ENCODE data around the gene BTBD6.

Gene BTBD6

DNA sequence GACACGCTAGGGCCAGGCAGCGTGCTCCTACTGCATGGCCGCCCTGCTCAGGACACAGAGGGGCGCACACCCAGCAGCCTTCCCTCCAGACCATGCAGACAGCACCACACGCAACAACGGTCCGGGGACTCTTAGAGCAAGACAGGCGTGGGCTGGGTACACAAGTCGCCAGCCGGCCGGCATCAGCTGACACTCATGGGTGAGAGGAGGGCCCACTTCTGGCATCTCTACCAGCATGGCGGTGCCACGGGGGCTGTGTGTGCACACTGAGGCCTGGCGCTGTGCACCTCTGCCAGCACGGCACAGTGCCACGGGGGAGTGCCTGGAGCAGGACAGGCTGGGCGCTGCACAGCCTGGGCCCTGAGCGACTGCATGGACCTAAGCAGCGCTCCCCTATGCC, 6.7 kb upstream of the BTBD6 start:
- DNase-seq = no peak

DNA sequence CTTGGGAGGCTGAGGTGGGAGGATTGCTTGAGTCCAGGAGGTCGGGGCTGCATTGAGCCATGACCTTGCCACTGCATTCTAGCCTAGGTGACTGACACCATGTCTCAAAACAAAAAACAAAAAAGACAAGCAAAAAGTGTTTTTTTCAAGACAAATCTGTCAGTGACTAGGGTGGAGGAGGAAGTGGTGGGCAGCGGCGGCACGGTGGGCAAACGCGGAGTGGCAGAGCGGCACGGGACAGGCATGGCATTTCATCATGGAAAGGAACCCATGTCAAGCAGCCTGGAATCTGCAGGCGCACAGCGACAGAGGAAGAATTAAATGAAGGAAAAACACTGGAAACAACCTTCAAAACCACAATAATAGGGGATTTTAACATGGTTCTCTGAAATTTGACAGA, 4.0 kb upstream of the BTBD6 start:
- no peak for DNase-seq

DNA sequence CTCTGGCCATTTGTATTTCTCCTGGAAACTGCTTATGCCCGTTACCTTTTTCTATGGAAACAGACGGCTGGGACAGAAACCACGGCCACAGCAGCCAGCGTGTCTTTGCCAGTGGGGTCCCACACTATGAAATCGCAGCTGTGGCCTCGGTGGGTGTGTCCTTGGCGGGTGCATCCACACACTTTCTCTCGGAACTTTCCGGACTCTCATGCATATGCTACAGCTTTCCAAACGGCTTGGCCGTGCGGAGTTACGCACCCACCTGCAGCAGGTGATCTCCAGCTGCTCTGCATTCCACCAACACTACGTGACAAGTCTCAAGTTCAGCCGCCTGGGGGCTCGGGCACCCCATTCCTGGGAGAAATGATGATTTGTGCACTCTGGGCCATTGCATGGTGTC, 1.3 kb upstream of the BTBD6 start:
- DNase-seq = no peak

DNA sequence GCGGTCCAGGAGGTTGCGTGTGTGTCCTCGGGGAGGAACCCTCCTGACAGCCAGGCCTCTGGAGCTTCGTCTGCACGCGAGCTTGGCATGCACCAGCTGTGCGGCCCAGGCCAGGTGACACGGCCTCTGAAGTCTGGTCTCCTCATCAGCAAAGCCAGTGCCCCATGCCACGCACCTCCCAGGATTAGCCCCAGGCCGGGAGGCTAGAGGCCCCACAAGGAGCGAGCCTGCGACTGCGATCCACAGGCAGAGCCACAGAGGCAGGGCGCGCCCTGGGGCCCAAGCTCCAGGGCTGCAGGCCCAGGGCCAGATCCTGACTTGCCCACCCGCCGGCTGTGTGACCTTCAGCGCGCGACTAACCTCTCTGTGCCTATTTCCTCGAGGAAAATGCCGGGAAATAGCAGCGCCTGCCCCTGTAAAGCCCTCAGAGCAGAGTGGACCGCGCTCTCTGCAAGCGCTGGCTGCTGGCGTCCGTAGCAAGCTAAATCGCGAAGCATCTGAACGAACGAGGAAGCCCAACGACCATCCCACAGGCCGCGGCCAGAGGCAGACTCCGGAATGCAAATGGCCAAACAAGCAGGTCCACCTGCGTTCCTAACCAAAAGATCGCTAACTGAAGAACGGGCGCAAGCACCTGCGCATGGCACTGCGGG, 492 bp upstream of the BTBD6 start:
- no peak for DNase-seq

DNA sequence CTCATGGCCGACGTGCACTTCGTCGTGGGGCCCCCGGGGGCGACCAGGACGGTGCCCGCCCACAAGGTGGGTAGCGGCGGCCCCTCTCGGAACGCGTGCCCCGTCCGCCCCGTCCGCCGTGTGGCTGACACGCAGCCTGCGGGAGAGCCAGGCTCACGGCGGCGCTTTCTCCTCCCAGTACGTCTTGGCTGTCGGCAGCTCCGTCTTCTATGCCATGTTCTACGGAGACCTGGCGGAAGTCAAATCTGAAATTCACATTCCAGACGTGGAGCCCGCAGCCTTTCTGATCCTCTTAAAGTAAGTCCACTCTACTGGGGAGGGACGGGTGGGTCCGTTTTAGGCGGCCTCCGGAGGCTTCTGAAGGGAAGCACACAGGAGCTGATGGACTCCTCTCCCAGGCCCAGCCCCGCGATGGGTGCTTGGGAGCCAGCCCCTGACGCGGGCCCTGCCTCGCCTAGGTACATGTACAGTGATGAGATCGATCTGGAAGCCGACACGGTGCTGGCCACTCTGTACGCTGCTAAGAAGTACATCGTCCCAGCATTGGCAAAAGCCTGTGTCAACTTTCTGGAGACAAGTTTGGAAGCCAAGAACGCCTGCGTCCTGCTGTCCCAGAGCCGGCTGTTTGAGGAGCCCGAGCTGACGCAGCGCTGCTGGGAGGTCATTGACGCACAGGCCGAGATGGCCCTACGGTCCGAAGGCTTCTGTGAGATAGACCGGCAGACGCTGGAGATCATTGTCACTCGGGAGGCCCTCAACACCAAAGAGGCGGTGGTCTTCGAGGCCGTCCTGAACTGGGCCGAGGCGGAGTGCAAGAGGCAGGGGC, 1.1 kb downstream of the BTBD6 start:
- no peak for DNase-seq

GRCh38 chr14:105250008-105250366, 1.7 kb downstream of the BTBD6 start:
- no peak for DNase-seq

GRCh38 chr14:105250986-105251385, 2.7 kb downstream of the BTBD6 start:
- DNase-seq = no peak

DNA sequence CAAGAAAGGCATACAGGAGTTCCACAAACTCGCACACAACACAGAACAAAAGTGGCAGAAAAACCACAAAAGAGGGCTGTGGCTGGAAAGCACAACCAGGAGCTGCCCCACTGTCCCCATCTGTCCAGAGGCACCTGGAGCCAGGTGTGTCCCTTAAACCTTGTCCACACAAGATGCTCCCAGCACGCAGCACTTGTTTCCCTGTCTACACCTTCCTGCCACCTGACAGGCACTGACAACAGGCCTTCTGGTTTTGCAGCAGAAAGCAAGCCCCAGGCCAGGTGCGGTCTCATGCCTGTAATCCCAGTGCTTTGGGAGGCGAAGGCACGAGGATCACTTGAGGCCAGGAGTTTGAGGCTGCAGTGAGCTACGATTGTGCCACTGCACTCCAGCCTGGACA, 3.6 kb downstream of the BTBD6 start:
- no peak for DNase-seq

- no peak for DNase-seq
Observed at GRCh38 chr14:105252552-105253328, 4.4 kb downstream of the BTBD6 start.

DNA sequence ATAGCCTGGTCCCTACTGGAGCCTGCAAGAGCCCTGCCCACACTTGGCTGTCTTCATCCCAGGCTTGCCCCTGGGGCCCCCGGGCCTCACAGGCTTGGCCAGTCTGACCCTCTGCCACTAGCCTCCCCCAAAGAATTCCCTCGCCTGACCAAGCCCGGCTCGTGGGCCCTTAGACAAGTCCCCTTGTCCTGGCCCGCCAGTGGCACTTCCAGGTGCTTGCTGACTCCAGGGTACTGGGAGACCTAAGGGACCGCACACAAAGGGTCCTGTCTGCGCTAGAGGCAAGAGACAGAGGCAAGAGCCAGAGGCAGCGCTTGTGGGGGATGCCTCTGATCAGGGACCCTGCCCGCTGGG, 5.0 kb downstream of the BTBD6 start:
- no peak for DNase-seq

DNA sequence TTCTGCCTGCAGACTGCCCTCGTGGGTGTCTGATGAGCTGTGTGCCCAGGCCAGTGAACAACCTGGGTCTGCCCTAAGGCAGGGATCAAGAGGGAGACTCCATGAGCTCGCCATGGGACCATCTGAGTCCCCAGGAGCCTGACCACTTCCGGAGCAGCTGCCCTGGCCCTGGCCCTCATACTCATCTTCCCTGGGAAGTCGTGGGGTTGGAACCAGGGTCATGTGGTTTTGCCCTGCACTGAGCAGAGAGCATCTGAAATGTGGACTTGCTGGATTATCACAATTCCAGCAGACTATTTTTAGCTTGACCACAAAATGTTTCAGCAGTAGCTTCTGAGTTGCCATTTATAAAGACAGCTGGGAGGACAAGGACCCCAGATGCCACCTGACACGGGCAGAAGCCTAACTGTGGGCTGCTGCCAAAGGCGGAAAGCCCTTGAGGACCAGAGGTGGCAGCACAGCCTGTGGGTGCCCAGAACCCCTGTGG, 6.7 kb downstream of the BTBD6 start:
- no peak for DNase-seq

DNA sequence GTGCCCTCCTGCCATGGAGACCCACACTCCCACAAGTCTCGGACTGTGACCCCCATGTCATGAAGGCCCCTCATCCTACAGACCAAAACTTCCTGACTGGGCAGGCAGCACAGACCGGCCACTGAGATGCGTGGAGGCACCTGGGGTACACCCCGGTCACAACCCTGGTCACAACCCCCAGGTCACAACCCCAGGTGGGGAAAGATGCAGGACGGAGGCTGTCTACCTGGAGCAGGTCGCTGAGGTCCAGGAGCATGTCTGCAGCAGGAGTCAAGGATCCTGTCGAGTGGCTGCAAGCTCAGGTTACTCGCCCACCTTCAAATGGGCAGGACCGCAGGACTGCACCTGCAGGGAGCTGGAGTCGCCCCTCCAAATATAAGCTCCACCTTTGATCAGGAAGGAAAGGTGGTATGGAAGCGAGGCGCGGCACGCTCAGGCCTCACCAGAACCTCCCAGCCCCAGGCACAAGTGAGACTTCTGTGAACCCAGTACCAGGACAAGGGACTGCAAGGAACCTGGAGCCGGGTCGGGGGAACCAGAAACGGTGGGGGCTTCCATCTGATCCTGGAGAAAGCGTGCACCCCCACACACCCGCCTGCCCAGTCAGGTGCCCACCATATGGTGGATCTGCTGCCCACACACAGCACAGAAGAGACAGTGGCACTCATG, 8.1 kb downstream of the BTBD6 start:
- no peak for DNase-seq

DNA sequence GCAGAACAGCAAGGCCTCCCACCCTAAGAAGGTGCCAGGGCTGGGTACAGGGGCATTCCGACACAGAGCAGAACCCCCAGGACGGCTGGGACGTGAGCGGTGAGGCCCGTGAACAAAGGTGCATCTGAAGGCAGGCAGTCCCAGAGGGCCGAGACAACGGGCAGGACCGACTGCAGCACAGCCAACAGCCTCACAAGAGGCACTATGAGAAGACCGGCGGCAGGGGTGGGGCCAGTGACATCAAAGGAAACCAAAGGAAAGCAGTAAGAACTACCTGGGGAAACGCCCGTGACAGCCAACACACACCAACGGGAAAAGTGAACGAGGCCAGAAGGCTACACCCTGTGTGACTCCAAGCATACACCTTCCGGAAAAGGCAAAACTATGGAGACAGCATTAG, 9.1 kb downstream of the BTBD6 start:
- no peak for DNase-seq

- DNase-seq = no peak
Observed at GRCh38 chr14:105258846-105259245, 10.5 kb downstream of the BTBD6 start.

- DNase-seq = no peak
Observed at GRCh38 chr14:105260959-105261358, 12.6 kb downstream of the BTBD6 start.

DNA sequence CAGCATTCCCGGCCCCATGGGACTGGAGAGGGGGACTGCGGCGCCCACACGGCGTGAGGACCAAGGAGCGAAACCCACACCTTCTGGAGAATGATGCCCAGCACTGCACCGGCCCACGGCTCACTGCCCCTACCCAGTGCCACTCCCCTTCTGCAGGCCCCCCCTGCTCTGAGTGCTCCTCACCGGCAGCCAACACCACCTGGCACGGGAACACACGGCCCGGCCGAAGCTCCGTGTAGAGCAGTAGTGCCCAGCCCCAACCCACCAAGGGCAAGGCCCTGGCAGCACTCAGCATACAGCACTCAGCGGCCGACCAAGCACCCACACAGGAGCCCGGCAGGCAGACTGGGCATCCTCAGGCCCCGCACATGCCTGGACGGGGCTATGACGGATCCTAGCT, 13.4 kb downstream of the BTBD6 start:
- no peak for DNase-seq

- no peak for DNase-seq
Observed at GRCh38 chr14:105267820-105268548, 19.7 kb downstream of the BTBD6 start.

GRCh38 chr14:105268736-105269354, 20.5 kb downstream of the BTBD6 start:
- DNase-seq = no peak

GRCh38 chr14:105269405-105269804, 21.1 kb downstream of the BTBD6 start:
- DNase-seq = no peak

- DNase-seq = no peak
Observed at GRCh38 chr14:105271224-105271890, 23.0 kb downstream of the BTBD6 start.

DNA sequence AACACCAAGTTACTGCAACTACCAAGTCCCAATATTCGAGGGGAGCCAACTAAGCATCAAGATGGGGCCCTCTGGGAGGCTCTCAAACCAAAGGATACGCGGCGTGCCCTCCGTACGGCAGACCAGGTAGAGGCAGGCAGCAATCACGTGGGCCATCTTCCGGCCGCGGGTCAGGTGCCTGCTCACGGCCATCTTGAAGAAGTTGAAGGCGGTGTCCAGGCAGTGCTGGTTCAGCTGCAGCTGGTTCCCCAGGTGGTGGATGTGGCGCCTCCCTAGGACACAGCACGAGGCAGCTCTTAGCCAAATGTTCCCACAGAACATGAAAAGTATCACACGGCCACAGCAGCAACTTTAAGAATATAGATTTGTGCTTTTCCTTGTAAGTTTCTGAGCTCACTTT, 24.3 kb downstream of the BTBD6 start:
- no peak for DNase-seq

DNA sequence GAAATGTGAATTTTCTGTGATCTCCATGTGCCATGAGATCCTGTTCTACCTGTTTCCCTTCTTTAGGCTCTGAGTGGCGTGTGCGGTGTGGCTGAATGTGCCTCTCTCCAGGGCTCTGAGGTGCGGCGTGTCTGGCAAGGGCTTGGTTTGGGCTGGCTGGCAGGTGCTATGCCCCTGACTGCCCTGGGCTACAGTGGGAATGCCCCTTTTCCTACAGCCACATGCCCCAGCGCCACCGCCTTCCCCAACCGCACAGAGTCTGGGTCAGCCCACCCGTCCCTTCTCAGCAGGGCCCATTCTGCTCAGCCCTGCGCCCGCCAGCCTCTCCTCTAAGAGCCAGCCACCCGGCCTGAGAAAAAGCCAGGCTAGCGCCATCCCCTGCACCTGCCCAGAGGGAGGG, 24.7 kb downstream of the BTBD6 start:
- no peak for DNase-seq
